HepG2 (cell line): ENCODE results near the gene NFE2L3. TPM values are rescaled to one million over a fixed set of nuclear protein-coding genes. Genes with fewer than 3 reads are reported as not detected.

Source experiments
- CEBPG ChIP-seq: IDR thresholded peaks from 2 replicates; pipeline ENCODE4 v1.6.1; 2016
- CREM ChIP-seq, 2 experiments: sonication (generic) in 1 of 2; formaldehyde crosslinking in 1 of 2; IDR thresholded peaks; 2 replicates each; pipeline versions ENCODE4 v1.4.0 to v1.6.1; 2016 to 2020; ENCODE audit warnings: antibody characterized with exemption in 1 of 2, mild to moderate bottlenecking in 1 of 2, missing genetic modification reagents in 1 of 2
- EP300 ChIP-seq, 3 experiments: sonication (generic) in 1 of 3; formaldehyde crosslinking in 1 of 3; IDR thresholded peaks; 2 replicates each; pipeline versions ENCODE4 v1.5.1 to v1.6.1; 2011 to 2020; ENCODE audit warnings: low read depth in 2 of 3, low read length in 2 of 3, borderline replicate concordance in 1 of 3, improper control_type of control experiment in 1 of 3, mild to moderate bottlenecking in 1 of 3, missing genetic modification reagents in 1 of 3, moderate library complexity in 1 of 3
- FOXO1 ChIP-seq: sonication (generic); formaldehyde crosslinking; IDR thresholded peaks from 2 replicates; pipeline ENCODE4 v1.4.0; 2020; ENCODE audit warnings: missing genetic modification reagents
- KLF11 ChIP-seq: IDR thresholded peaks from 2 replicates; pipeline ENCODE4 v1.6.1; 2016; ENCODE audit warnings: missing compliant biosample characterization
- MAFG ChIP-seq: sonication (generic); formaldehyde crosslinking; IDR thresholded peaks from 2 replicates; pipeline ENCODE4 v1.5.1; 2020; ENCODE audit warnings: mild to moderate bottlenecking, missing genetic modification reagents
- SOX6 ChIP-seq, 2 experiments: fragments of 450-650 bp in 1 of 2; sonication (generic) in 1 of 2; formaldehyde crosslinking in 1 of 2; IDR thresholded peaks; 2 replicates each; pipeline versions ENCODE4 v1.4.0 to v1.6.1; 2017 to 2020; ENCODE audit warnings: antibody characterized with exemption in 1 of 2, mild to moderate bottlenecking in 1 of 2, missing genetic modification reagents in 1 of 2
- TAF1 ChIP-seq: sonication (generic); formaldehyde crosslinking; IDR thresholded peaks from 2 replicates; pipeline ENCODE4 v1.4.0; 2020; ENCODE audit warnings: missing genetic modification reagents
- ZBTB7A ChIP-seq: sonication (generic); formaldehyde crosslinking; IDR thresholded peaks from 2 replicates; pipeline ENCODE4 v1.8.0; 2022; ENCODE audit warnings: mild to moderate bottlenecking, missing genetic modification reagents
- ZNF253 ChIP-seq: sonication (generic); formaldehyde crosslinking; IDR thresholded peaks from 2 replicates; pipeline ENCODE4 v1.8.0; 2022; ENCODE audit warnings: mild to moderate bottlenecking, missing genetic modification reagents, borderline replicate concordance
- ZNF329 ChIP-seq: sonication (generic); formaldehyde crosslinking; IDR thresholded peaks from 2 replicates; pipeline ENCODE4 v1.9.0; 2021; ENCODE audit warnings: low read depth, mild to moderate bottlenecking, missing genetic modification reagents
- polyA plus RNA-seq, 8 experiments: library from polyadenylated mRNA; depleted of rRNA in 3 of 8; stranded (reverse) in 7 of 8; unstranded in 1 of 8; fragments of >200 nt; fragmentation: Illumina TruSeq in 4 of 8; extraction: Trizol in 4 of 8; gene quantifications; 2 replicates each; pipeline versions ENCODE4 v1.2.1 to v1.2.3, GENCODE V29; 2011 to 2016; ENCODE audit warnings: low read depth in 4 of 8, missing spikeins in 1 of 8, mixed read lengths in 1 of 8; ENCODE audit not compliant: insufficient read depth in 1 of 8
- total RNA-seq, 5 experiments: library from RNA; depleted of rRNA; stranded (reverse); fragments of >200 nt; fragmentation: Illumina TruSeq; extraction: Trizol; gene quantifications; 2 replicates each; pipeline ENCODE4 v1.2.3, GENCODE V29; 2016; ENCODE audit warnings: low read depth in 1 of 5
- TF ChIP-seq, protein P1 (sequence below): sonication (generic); formaldehyde crosslinking; IDR thresholded peaks from 2 replicates; pipeline ENCODE4 v1.4.0; 2020; ENCODE audit warnings: missing genetic modification reagents
- TF ChIP-seq, protein P2 (sequence below): IDR thresholded peaks from 2 replicates; pipeline ENCODE4 v1.6.1; 2016; ENCODE audit warnings: low read depth, borderline replicate concordance
- TF ChIP-seq, protein P3 (sequence below): sonication (generic); formaldehyde crosslinking; IDR thresholded peaks from 2 replicates; pipeline ENCODE4 v1.4.0; 2020; ENCODE audit warnings: mild to moderate bottlenecking, missing genetic modification reagents
- TF ChIP-seq, protein P4 (sequence below): sonication (generic); formaldehyde crosslinking; IDR thresholded peaks from 2 replicates; pipeline ENCODE4 v1.5.1; 2020; ENCODE audit warnings: missing genetic modification reagents, mild to moderate bottlenecking, borderline replicate concordance
- TF ChIP-seq, protein P5 (sequence below): sonication (generic); formaldehyde crosslinking; IDR thresholded peaks from 2 replicates; pipeline ENCODE4 v1.5.0; 2020; ENCODE audit warnings: missing genetic modification reagents, mild to moderate bottlenecking, borderline replicate concordance
- TF ChIP-seq, protein P6 (sequence below): sonication (generic); formaldehyde crosslinking; IDR thresholded peaks from 2 replicates; pipeline ENCODE4 v1.8.1; 2023; ENCODE audit warnings: mild to moderate bottlenecking, moderate library complexity, missing genetic modification reagents

The NFE2L3 gene
- total and polyA plus RNA-seq, 2 of the 13 experiments (the other 11 are each of a cell fraction or from before 2014, with no cell fraction given): 11.4 to 19.4 TPM

DNA sequence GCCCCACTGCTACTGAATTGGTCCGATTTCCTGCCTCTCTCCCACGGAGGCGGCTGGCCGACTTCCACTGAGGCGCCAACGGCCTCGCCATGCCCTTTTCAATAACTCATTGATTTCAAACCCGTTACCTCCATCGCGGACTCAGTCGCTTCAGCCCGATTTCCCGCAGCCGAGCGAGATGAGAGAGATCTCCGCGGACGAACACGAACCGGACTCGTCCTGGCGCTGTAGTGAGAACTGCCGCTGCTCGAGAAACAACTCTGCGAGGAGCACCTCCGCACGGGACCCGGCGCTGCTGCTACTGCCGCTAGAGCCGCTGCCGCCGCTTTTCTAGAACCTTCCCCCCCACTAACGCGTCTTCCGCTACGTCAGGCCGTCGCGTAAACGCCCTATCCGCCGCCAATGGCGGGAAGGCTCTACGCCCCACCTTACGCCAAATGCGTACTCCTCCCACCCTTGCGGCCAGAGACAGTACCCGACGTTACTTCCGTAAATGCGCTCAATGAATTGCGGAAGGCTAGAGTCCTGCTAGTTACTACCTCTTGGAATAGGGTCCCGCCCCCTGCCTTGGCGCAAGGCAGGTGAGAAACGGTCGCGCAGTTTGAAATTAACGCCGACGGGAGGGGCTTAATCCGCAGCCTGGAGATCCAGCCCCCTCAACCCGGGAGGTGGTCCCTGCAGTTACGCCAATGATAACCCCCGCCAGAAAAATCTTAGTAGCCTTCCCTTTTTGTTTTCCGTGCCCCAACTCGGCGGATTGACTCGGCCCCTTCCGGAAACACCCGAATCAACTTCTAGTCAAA lies 48.6 kb downstream of the NFE2L3 start, which contains the start of gene HNRNPA2B1 (continued):
- TF ChIP-seq ZBTB7A (CRISPR knock-in tag): no peak
- no peak for TF ChIP-seq SOX6 (IDR thresholded peaks at IDR 0.05)
- peak; percentile 74 for TF ChIP-seq SOX6 (CRISPR knock-in tag; IDR thresholded peaks at IDR 0.05)
- TF ChIP-seq CEBPG (CRISPR knock-in tag): no peak
- TF ChIP-seq, protein P1, sequence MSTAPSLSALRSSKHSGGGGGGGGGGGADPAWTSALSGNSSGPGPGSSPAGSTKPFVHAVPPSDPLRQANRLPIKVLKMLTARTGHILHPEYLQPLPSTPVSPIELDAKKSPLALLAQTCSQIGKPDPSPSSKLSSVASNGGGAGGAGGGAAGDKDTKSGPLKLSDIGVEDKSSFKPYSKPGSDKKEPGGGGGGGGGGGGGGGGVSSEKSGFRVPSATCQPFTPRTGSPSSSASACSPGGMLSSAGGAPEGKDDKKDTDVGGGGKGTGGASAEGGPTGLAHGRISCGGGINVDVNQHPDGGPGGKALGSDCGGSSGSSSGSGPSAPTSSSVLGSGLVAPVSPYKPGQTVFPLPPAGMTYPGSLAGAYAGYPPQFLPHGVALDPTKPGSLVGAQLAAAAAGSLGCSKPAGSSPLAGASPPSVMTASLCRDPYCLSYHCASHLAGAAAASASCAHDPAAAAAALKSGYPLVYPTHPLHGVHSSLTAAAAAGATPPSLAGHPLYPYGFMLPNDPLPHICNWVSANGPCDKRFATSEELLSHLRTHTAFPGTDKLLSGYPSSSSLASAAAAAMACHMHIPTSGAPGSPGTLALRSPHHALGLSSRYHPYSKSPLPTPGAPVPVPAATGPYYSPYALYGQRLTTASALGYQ (CRISPR knock-in tag): no peak
- TF ChIP-seq, protein P2, sequence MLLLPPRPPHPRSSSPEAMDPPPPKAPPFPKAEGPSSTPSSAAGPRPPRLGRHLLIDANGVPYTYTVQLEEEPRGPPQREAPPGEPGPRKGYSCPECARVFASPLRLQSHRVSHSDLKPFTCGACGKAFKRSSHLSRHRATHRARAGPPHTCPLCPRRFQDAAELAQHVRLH: peak; percentile 75; the same call in 1 of the 2 replicates
- TF ChIP-seq ZNF329 (CRISPR knock-in tag): peak; percentile 78
- TF ChIP-seq, protein P3, sequence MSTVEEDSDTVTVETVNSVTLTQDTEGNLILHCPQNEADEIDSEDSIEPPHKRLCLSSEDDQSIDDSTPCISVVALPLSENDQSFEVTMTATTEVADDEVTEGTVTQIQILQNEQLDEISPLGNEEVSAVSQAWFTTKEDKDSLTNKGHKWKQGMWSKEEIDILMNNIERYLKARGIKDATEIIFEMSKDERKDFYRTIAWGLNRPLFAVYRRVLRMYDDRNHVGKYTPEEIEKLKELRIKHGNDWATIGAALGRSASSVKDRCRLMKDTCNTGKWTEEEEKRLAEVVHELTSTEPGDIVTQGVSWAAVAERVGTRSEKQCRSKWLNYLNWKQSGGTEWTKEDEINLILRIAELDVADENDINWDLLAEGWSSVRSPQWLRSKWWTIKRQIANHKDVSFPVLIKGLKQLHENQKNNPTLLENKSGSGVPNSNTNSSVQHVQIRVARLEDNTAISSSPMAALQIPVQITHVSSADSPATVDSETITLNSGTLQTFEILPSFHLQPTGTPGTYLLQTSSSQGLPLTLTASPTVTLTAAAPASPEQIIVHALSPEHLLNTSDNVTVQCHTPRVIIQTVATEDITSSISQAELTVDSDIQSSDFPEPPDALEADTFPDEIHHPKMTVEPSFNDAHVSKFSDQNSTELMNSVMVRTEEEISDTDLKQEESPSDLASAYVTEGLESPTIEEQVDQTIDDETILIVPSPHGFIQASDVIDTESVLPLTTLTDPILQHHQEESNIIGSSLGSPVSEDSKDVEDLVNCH (CRISPR knock-in tag): no peak
- TF ChIP-seq TAF1 (CRISPR knock-in tag): peak; percentile 97
- TF ChIP-seq, protein P4, sequence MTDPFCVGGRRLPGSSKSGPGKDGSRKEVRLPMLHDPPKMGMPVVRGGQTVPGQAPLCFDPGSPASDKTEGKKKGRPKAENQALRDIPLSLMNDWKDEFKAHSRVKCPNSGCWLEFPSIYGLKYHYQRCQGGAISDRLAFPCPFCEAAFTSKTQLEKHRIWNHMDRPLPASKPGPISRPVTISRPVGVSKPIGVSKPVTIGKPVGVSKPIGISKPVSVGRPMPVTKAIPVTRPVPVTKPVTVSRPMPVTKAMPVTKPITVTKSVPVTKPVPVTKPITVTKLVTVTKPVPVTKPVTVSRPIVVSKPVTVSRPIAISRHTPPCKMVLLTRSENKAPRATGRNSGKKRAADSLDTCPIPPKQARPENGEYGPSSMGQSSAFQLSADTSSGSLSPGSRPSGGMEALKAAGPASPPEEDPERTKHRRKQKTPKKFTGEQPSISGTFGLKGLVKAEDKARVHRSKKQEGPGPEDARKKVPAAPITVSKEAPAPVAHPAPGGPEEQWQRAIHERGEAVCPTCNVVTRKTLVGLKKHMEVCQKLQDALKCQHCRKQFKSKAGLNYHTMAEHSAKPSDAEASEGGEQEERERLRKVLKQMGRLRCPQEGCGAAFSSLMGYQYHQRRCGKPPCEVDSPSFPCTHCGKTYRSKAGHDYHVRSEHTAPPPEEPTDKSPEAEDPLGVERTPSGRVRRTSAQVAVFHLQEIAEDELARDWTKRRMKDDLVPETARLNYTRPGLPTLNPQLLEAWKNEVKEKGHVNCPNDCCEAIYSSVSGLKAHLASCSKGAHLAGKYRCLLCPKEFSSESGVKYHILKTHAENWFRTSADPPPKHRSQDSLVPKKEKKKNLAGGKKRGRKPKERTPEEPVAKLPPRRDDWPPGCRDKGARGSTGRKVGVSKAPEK (CRISPR knock-in tag): no peak
- TF ChIP-seq KLF11 (CRISPR knock-in tag): peak; percentile 83
- TF ChIP-seq, protein P5, sequence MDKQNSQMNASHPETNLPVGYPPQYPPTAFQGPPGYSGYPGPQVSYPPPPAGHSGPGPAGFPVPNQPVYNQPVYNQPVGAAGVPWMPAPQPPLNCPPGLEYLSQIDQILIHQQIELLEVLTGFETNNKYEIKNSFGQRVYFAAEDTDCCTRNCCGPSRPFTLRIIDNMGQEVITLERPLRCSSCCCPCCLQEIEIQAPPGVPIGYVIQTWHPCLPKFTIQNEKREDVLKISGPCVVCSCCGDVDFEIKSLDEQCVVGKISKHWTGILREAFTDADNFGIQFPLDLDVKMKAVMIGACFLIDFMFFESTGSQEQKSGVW (CRISPR knock-in tag): peak; percentile 70; the same call in 1 of the 2 replicates
- TF ChIP-seq FOXO1 (CRISPR knock-in tag): peak; percentile 67; the same call in 1 of the 2 replicates
- 0 out of 2 replicates have a peak, but pooled peaks have one; percentile 19 for TF ChIP-seq ZNF253 (CRISPR knock-in tag)
- TF ChIP-seq, protein P6, sequence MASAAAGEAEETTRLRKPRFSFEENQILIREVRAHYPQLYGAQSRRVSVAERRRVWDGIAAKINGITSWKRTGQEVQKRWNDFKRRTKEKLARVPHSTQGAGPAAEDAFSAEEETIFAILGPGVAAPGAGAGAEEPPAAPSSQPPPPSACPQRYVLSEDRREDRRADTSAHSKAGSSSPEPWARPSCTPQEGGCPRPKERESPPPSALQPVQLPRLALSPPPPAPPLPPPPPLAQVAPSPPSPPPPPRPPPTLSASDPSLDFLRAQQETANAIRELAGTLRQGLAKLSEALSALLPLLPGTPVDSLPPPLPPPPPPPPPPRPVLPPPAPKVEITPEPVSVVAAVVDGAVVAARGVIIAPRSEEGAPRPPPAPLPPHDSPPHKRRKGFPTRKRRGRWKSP (CRISPR knock-in tag): peak; percentile 95
- no peak for TF ChIP-seq MAFG
- no peak; a peak in 1 of 4 replicates for TF ChIP-seq EP300 (IDR thresholded peaks at IDR 0.05; ENCODE audit: low read depth in 2 of 2, low read length in 2 of 2)
- TF ChIP-seq EP300 (CRISPR knock-in tag; IDR thresholded peaks at IDR 0.05; ENCODE audit: borderline replicate concordance): 0 out of 2 replicates have a peak, but pooled peaks have one; percentile 51
- TF ChIP-seq CREM (IDR thresholded peaks at IDR 0.05): peak; percentile 91
- TF ChIP-seq CREM (CRISPR knock-in tag; IDR thresholded peaks at IDR 0.05): 0 out of 2 replicates have a peak, but pooled peaks have one; percentile 3
